ENCODE data around the gene NACA2.

- TF ChIP-seq FOXM1 (IDR thresholded peaks at IDR 0.05; ENCODE audit: borderline replicate concordance, low read depth) = no peak
- TF ChIP-seq MAX (IDR thresholded peaks at IDR 0.05) = no peak
- no peak for TF ChIP-seq TEAD4 (IDR thresholded peaks at IDR 0.05)
- TF ChIP-seq EP300 (IDR thresholded peaks at IDR 0.05; ENCODE audit: borderline replicate concordance) = no peak
- no peak for TF ChIP-seq YY1 (IDR thresholded peaks at IDR 0.05; ENCODE audit: low read depth)
- TF ChIP-seq RAD21 (IDR thresholded peaks at IDR 0.05; ENCODE audit: low read depth) = no peak
- no peak for TF ChIP-seq ZBTB7A (IDR thresholded peaks at IDR 0.05; ENCODE audit: low read depth)
- no peak for TF ChIP-seq TAF1 (IDR thresholded peaks at IDR 0.05; ENCODE audit: low read depth)
- TF ChIP-seq, protein P1, sequence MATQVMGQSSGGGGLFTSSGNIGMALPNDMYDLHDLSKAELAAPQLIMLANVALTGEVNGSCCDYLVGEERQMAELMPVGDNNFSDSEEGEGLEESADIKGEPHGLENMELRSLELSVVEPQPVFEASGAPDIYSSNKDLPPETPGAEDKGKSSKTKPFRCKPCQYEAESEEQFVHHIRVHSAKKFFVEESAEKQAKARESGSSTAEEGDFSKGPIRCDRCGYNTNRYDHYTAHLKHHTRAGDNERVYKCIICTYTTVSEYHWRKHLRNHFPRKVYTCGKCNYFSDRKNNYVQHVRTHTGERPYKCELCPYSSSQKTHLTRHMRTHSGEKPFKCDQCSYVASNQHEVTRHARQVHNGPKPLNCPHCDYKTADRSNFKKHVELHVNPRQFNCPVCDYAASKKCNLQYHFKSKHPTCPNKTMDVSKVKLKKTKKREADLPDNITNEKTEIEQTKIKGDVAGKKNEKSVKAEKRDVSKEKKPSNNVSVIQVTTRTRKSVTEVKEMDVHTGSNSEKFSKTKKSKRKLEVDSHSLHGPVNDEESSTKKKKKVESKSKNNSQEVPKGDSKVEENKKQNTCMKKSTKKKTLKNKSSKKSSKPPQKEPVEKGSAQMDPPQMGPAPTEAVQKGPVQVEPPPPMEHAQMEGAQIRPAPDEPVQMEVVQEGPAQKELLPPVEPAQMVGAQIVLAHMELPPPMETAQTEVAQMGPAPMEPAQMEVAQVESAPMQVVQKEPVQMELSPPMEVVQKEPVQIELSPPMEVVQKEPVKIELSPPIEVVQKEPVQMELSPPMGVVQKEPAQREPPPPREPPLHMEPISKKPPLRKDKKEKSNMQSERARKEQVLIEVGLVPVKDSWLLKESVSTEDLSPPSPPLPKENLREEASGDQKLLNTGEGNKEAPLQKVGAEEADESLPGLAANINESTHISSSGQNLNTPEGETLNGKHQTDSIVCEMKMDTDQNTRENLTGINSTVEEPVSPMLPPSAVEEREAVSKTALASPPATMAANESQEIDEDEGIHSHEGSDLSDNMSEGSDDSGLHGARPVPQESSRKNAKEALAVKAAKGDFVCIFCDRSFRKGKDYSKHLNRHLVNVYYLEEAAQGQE (IDR thresholded peaks at IDR 0.05; ENCODE audit: low read depth) = no peak
These were observed 33.9 kb upstream of the NACA2 start for GRCh38 chr17:61624951-61625350.
